Astrocyte of the cerebellum (primary cell): Measurements from ENCODE around the gene APOBEC3A.
"Not testable (repeated sequence)": the region's sequence is repeated elsewhere in the genome, so short reads cannot be mapped to it uniquely, and the experiment has no call there.

ENCODE experiments used
- DNase-seq: peaks from one replicate; pipeline ENCODE4 v3.0.0-alpha.2; 2011; ENCODE audit warnings: low read depth
- H3K4me3 ChIP-seq: 2 replicates; pipeline ENCODE4 v1.5.1; 2011; ENCODE audit warnings: mild to moderate bottlenecking, low read depth, low read length, moderate library complexity
- CTCF ChIP-seq: IDR thresholded peaks from 2 replicates; pipeline ENCODE4 v1.5.1; 2012; ENCODE audit warnings: low read length, low read depth, moderate library complexity, mild to moderate bottlenecking; ENCODE audit errors: missing control alignments
- in situ Hi-C: cut with HindIII; loops from 2 replicates; pipeline ENCODE4 v1.10.0; 2017; ENCODE audit warnings: low sequenced_read_pairs

Gene APOBEC3A

GRCh38 chr22:38940811-38941384, 16.5 kb upstream of the APOBEC3A start:
- in situ Hi-C loops, result no loop called here
- no peak overlapping the region for H3K4me3 ChIP-seq
- DNase-seq, result no peak
- TF ChIP-seq CTCF, result no peak

GRCh38 chr22:38941488-38941987, 15.9 kb upstream of the APOBEC3A start:
- TF ChIP-seq CTCF, result no peak
- H3K4me3 ChIP-seq, result no peak overlapping the region
- in situ Hi-C loops, result no loop called here
- DNase-seq, result no peak

GRCh38 chr22:38942702-38943101, 14.7 kb upstream of the APOBEC3A start:
- in situ Hi-C loops, result no loop called here
- H3K4me3 ChIP-seq, result no peak overlapping the region
- no peak for DNase-seq
- no peak for TF ChIP-seq CTCF

- no peak for DNase-seq
- H3K4me3 ChIP-seq, result no peak overlapping the region
- in situ Hi-C loops, result no loop called here
- no peak for TF ChIP-seq CTCF
These were observed 14.2 kb upstream of the APOBEC3A start for GRCh38 chr22:38943201-38943600.

GRCh38 chr22:38943882-38944281, 13.5 kb upstream of the APOBEC3A start:
- H3K4me3 ChIP-seq, result no peak overlapping the region
- in situ Hi-C loops, result no loop called here
- no peak for TF ChIP-seq CTCF
- no peak for DNase-seq

- H3K4me3 ChIP-seq, result no peak overlapping the region
- in situ Hi-C loops, result no loop called here
- TF ChIP-seq CTCF, result no peak
- no peak for DNase-seq
These were observed 12.8 kb upstream of the APOBEC3A start for GRCh38 chr22:38944653-38945052.

GRCh38 chr22:38945706-38946338, 11.6 kb upstream of the APOBEC3A start:
- in situ Hi-C loops, DNase-seq, H3K4me3 ChIP-seq: not testable (repeated sequence)
